ENCODE measurements around the gene MICAL2.

GRCh38 chr11:12160231-12160630 is 49.8 kb downstream of the MICAL2 start:
- TF ChIP-seq RARB (CRISPR knock-in tag; IDR thresholded peaks at IDR 0.05) (no peak), CSDC2 (CRISPR knock-in tag; IDR thresholded peaks at IDR 0.05) (no peak), ARNTL (CRISPR knock-in tag; IDR thresholded peaks at IDR 0.05; ENCODE audit: borderline replicate concordance, low read depth) (no peak), OSR1 (CRISPR knock-in tag; IDR thresholded peaks at IDR 0.05) (no peak), SNAI2 (CRISPR knock-in tag; IDR thresholded peaks at IDR 0.05) (no peak)
- TF ChIP-seq, protein P1, sequence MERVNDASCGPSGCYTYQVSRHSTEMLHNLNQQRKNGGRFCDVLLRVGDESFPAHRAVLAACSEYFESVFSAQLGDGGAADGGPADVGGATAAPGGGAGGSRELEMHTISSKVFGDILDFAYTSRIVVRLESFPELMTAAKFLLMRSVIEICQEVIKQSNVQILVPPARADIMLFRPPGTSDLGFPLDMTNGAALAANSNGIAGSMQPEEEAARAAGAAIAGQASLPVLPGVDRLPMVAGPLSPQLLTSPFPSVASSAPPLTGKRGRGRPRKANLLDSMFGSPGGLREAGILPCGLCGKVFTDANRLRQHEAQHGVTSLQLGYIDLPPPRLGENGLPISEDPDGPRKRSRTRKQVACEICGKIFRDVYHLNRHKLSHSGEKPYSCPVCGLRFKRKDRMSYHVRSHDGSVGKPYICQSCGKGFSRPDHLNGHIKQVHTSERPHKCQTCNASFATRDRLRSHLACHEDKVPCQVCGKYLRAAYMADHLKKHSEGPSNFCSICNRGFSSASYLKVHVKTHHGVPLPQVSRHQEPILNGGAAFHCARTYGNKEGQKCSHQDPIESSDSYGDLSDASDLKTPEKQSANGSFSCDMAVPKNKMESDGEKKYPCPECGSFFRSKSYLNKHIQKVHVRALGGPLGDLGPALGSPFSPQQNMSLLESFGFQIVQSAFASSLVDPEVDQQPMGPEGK (CRISPR knock-in tag; IDR thresholded peaks at IDR 0.05; ENCODE audit: borderline replicate concordance): no peak
